IMR-90 (cell line): Measurements from ENCODE around the gene AP2B1. TPM values are rescaled to one million over a fixed set of nuclear protein-coding genes. Genes with fewer than 3 reads are reported as not detected.

Source experiments
- ATAC-seq: fragments of 200-7000 bp; cut with Tn5 transposase; 2 replicates; pipeline ENCODE4 v1.9.1; 2020; ENCODE audit warnings: low read depth, mild to moderate bottlenecking, moderate library complexity
- BruUV-seq: library from RNA; stranded (reverse); fragments of 400-500 nt; replicated peaks from 2 replicates; lab custom pipeline; 2021; lab: Mats Ljungman, UMichigan
- CTCF ChIA-PET: fragments of 300-600 bp; formaldehyde crosslinking; extraction: SDS; loops from one replicate; lab custom pipeline; 2021; ENCODE audit warnings: antibody characterized with exemption; lab: Yijun Ruan, JAX
- POLR2A ChIA-PET: fragments of 300-600 bp; sonication (Branson Sonifier 250); formaldehyde crosslinking; loops from one replicate; lab custom pipeline; 2022; ENCODE audit warnings: antibody characterized with exemption; ENCODE audit not compliant: unreplicated experiment; lab: Charles Lee
- DNase-seq: peaks from one replicate; pipeline ENCODE4 v3.0.0; 2013
- H2AFZ ChIP-seq: replicated peaks from 2 replicates; pipeline ENCODE3; 2013; ENCODE audit warnings: low read length, mild to moderate bottlenecking; ENCODE audit not compliant: poor library complexity
- H2AK5ac ChIP-seq: 2 replicates; pipeline ENCODE4 v1.6.1; 2013; ENCODE audit warnings: low read depth, low read length, inconsistent platforms
- H2AK9ac ChIP-seq: replicated peaks from 2 replicates; pipeline ENCODE3; 2013; ENCODE audit warnings: mild to moderate bottlenecking, low read depth, low read length, moderate library complexity; ENCODE audit not compliant: poor library complexity
- H2BK120ac ChIP-seq: 2 replicates; pipeline ENCODE4 v1.6.1; 2013; ENCODE audit warnings: low read depth, low read length, inconsistent platforms
- H2BK15ac ChIP-seq: 3 replicates; pipeline ENCODE4 v1.6.1; 2013; ENCODE audit warnings: low read depth, low read length, inconsistent platforms
- H2BK20ac ChIP-seq: 2 replicates; pipeline ENCODE4 v1.6.1; 2013; ENCODE audit warnings: low read depth, mild to moderate bottlenecking, inconsistent platforms, low read length, moderate library complexity
- H2BK5ac ChIP-seq: 2 replicates; pipeline ENCODE4 v1.6.1; 2013; ENCODE audit warnings: mild to moderate bottlenecking, low read depth, low read length, inconsistent platforms; ENCODE audit not compliant: poor library complexity, severe bottlenecking
- H3K14ac ChIP-seq: replicated peaks from 2 replicates; pipeline ENCODE4 v1.6.1; 2013; ENCODE audit warnings: low read depth, low read length, inconsistent platforms
- H3K18ac ChIP-seq: 2 replicates; pipeline ENCODE4 v1.6.1; 2013; ENCODE audit warnings: low read depth, low read length, control low read depth
- H3K23ac ChIP-seq: 2 replicates; pipeline ENCODE4 v1.6.1; 2013; ENCODE audit warnings: low read depth, low read length, inconsistent platforms
- H3K27ac ChIP-seq: 2 replicates; pipeline ENCODE4 v1.5.1; 2013; ENCODE audit warnings: mild to moderate bottlenecking, control low read depth, low read length; ENCODE audit not compliant: insufficient read depth
- H3K27me3 ChIP-seq: 2 replicates; pipeline ENCODE4 v1.6.1; 2013; ENCODE audit warnings: low read length; ENCODE audit not compliant: control insufficient read depth, insufficient read depth
- H3K36me3 ChIP-seq: 2 replicates; pipeline ENCODE4 v1.6.1; 2013; ENCODE audit warnings: low read length, mixed read lengths; ENCODE audit not compliant: control insufficient read depth, insufficient read depth
- H3K4ac ChIP-seq: 2 replicates; pipeline ENCODE4 v1.6.1; 2013; ENCODE audit warnings: low read depth, low read length, inconsistent platforms
- H3K4me1 ChIP-seq: 2 replicates; pipeline ENCODE4 v1.6.1; 2013; ENCODE audit warnings: low read length, mixed read lengths; ENCODE audit not compliant: control insufficient read depth, insufficient read depth
- H3K4me2 ChIP-seq: 2 replicates; pipeline ENCODE4 v1.6.1; 2013; ENCODE audit warnings: low read depth, mild to moderate bottlenecking, control low read depth, low read length, moderate library complexity
- H3K4me3 ChIP-seq: 2 replicates; pipeline ENCODE4 v1.5.1; 2013; ENCODE audit warnings: low read depth, mild to moderate bottlenecking, control low read depth, low read length, moderate library complexity; ENCODE audit not compliant: insufficient read depth
- H3K56ac ChIP-seq: 2 replicates; pipeline ENCODE4 v1.6.1; 2013; ENCODE audit warnings: low read length, inconsistent platforms; ENCODE audit not compliant: insufficient read depth; ENCODE audit errors: extremely low read depth
- H3K79me1 ChIP-seq, 2 experiments: 2 replicates each; pipeline ENCODE4 v1.6.1; 2013; ENCODE audit warnings: low read length in 2 of 2, inconsistent platforms in 1 of 2, low read depth in 1 of 2
- H3K9ac ChIP-seq: 2 replicates; pipeline ENCODE4 v1.6.1; 2013; ENCODE audit warnings: low read depth, low read length, control low read depth
- H3K9me1 ChIP-seq: 2 replicates; pipeline ENCODE4 v1.6.1; 2013; ENCODE audit warnings: low read length, inconsistent platforms; ENCODE audit not compliant: insufficient read depth
- H3K9me3 ChIP-seq: 2 replicates; pipeline ENCODE4 v1.6.1; 2013; ENCODE audit warnings: low read length; ENCODE audit not compliant: control insufficient read depth, insufficient read depth
- H4K20me1 ChIP-seq: 2 replicates; pipeline ENCODE4 v1.6.1; 2013; ENCODE audit warnings: low read length, inconsistent platforms; ENCODE audit not compliant: insufficient read depth
- H4K5ac ChIP-seq: 2 replicates; pipeline ENCODE4 v1.6.1; 2013; ENCODE audit warnings: mild to moderate bottlenecking, low read depth, low read length, control low read depth
- H4K8ac ChIP-seq, 2 experiments: 2 replicates each; pipeline ENCODE4 v1.6.1; 2013; ENCODE audit warnings: low read depth in 2 of 2, low read length in 2 of 2, control low read depth in 1 of 2, inconsistent platforms in 1 of 2
- H4K91ac ChIP-seq: 2 replicates; pipeline ENCODE4 v1.6.1; 2013; ENCODE audit warnings: low read depth, low read length, inconsistent platforms; ENCODE audit not compliant: insufficient read depth
- BHLHE40 ChIP-seq: fragments of 150-350 bp; IDR thresholded peaks from 2 replicates; pipeline ENCODE4 v1.6.1; 2016; ENCODE audit warnings: mild to moderate bottlenecking, low read depth, low read length
- CEBPB ChIP-seq: IDR thresholded peaks from 2 replicates; pipeline ENCODE4 v1.6.1; 2012; ENCODE audit warnings: low read depth, low read length, improper control_type of control experiment
- CHD1 ChIP-seq: IDR thresholded peaks from 2 replicates; pipeline ENCODE4 v1.6.1; 2012; ENCODE audit warnings: low read depth, low read length, improper control_type of control experiment
- CTCF ChIP-seq: conservative IDR thresholded peaks from 2 replicates; pipeline ENCODE4 v1.5.1; 2012; ENCODE audit warnings: mild to moderate bottlenecking, low read depth, low read length, improper control_type of control experiment
- ELK1 ChIP-seq: fragments of 150-350 bp; IDR thresholded peaks from 2 replicates; pipeline ENCODE4 v1.6.1; 2016; ENCODE audit warnings: low read depth, mild to moderate bottlenecking, low read length, moderate library complexity, borderline replicate concordance
- FOS ChIP-seq: fragments of 150-350 bp; IDR thresholded peaks from 2 replicates; pipeline ENCODE4 v1.6.1; 2016; ENCODE audit warnings: low read depth, low read length
- MAFK ChIP-seq: IDR thresholded peaks from 2 replicates; pipeline ENCODE4 v1.6.1; 2012; ENCODE audit warnings: low read depth, low read length, improper control_type of control experiment
- MAZ ChIP-seq: IDR thresholded peaks from 2 replicates; pipeline ENCODE4 v1.6.1; 2012; ENCODE audit warnings: low read depth, mild to moderate bottlenecking, low read length, improper control_type of control experiment, moderate library complexity, borderline replicate concordance
- MXI1 ChIP-seq: IDR thresholded peaks from 2 replicates; pipeline ENCODE4 v1.6.1; 2012; ENCODE audit warnings: low read depth, mild to moderate bottlenecking, low read length, moderate library complexity, borderline replicate concordance
- NFE2L2 ChIP-seq: fragments of 150-350 bp; IDR thresholded peaks from 2 replicates; pipeline ENCODE4 v1.6.1; 2016; ENCODE audit warnings: low read depth, mild to moderate bottlenecking, low read length
- POLR2A ChIP-seq: IDR thresholded peaks from 2 replicates; pipeline ENCODE4 v1.6.1; 2012; ENCODE audit warnings: mild to moderate bottlenecking, low read depth, low read length
- RAD21 ChIP-seq: IDR thresholded peaks from 2 replicates; pipeline ENCODE4 v1.6.1; 2012; ENCODE audit warnings: low read length, improper control_type of control experiment
- RCOR1 ChIP-seq: IDR thresholded peaks from 2 replicates; pipeline ENCODE4 v1.6.1; 2012; ENCODE audit warnings: mild to moderate bottlenecking, low read length, improper control_type of control experiment; ENCODE audit not compliant: insufficient replicate concordance
- RFX5 ChIP-seq: IDR thresholded peaks from 2 replicates; pipeline ENCODE4 v1.8.0; 2012; ENCODE audit warnings: low read depth, mild to moderate bottlenecking, low read length, moderate library complexity
- SMC3 ChIP-seq: fragments of 150-350 bp; IDR thresholded peaks from 2 replicates; pipeline ENCODE4 v1.6.1; 2016; ENCODE audit warnings: low read depth, mild to moderate bottlenecking, antibody characterized with exemption, low read length, moderate library complexity
- USF2 ChIP-seq: fragments of 150-350 bp; IDR thresholded peaks from 2 replicates; pipeline ENCODE4 v1.6.1; 2017; ENCODE audit warnings: mild to moderate bottlenecking, antibody characterized with exemption, low read length, low read depth
- WGBS, 2 experiments: methylation state at CpG; one replicate each; pipeline versions ENCODE4 v1.1.5 to v1.1.7; 2013; ENCODE audit warnings: missing lambda C conversion rate in 2 of 2; ENCODE audit not compliant: insufficient read length in 1 of 2; ENCODE audit errors: extremely low coverage in 2 of 2; 5-methylcytosine and 5-hydroxymethylcytosine counted together
- dilution Hi-C: fragments of 300-500 bp; cut with HindIII; formaldehyde crosslinking; loops from one replicate; pipeline ENCODE4 v1.14.3; 2018; ENCODE audit warnings: low sequenced_read_pairs; ENCODE audit not compliant: unreplicated experiment
- in situ Hi-C: fragments of 300-500 bp; cut with MboI; formaldehyde crosslinking; loops from 3 replicates; pipeline ENCODE4 v1.14.3; 2019; ENCODE audit warnings: low sequenced_read_pairs, inconsistent platforms, mixed read lengths
- intact Hi-C: fragments of 100-400 bp; cut with micrococcal nuclease; formaldehyde crosslinking; loops from 2 replicates; pipeline ENCODE4 v1.10.0; 2022
- polyA plus RNA-seq, 3 experiments: library from polyadenylated mRNA; depleted of rRNA; stranded (reverse); fragments of >200 nt; gene quantifications; 2 replicates each; pipeline ENCODE4 v1.2.3, GENCODE V29; 2012; ENCODE audit warnings: low replicate concordance in 1 of 3
- total RNA-seq: library from RNA; depleted of rRNA; stranded (reverse); fragments of >200 nt; gene quantifications from 2 replicates; pipeline ENCODE4 v1.2.3, GENCODE V29; 2012

Gene AP2B1
- total and polyA plus RNA-seq, 2 of the 4 experiments (the other 2 are of a cell fraction) = 102 to 125 TPM

- CTCF ChIA-PET = no interaction called here
- Histone ChIP-seq H3K79me1 (no peaks in the 10 kb centered on the region), H4K91ac (no peak overlapping the region), H3K4ac (no peak overlapping the region), H4K8ac (no peak overlapping the region), H3K9me1 (peaks cover 2% of the 10 kb centered on the region; the same call in 1 of the 2 replicates), H2BK15ac (no peak overlapping the region), H3K4me3 (no peak overlapping the region), H2BK5ac (no peak overlapping the region), H3K18ac (no peak overlapping the region), H3K4me1 (no peaks in the 10 kb centered on the region), H2AK9ac (no peak overlapping the region), H4K5ac (no peak overlapping the region), H2BK20ac (no peak overlapping the region), H3K27ac (no peak overlapping the region), H3K14ac (no peak overlapping the region), H2AFZ (no peak overlapping the region), H3K36me3 (no peaks in the 10 kb centered on the region), H4K20me1 (peaks cover 12% of the 10 kb centered on the region), H3K9me3 (no peaks in the 10 kb centered on the region), H3K4me2 (no peak overlapping the region), H3K27me3 (peaks cover 46% of the 10 kb centered on the region), H2AK5ac (no peak overlapping the region), H3K56ac (no peak overlapping the region), H3K9ac (no peak overlapping the region), H3K23ac (no peak overlapping the region), H2BK120ac (no peak overlapping the region)
- WGBS, 2 experiments = 38% methylated on average over 2 of the region's 7 CpGs; no CpG with 5 or more reads in 1 of the 2 experiments
- TF ChIP-seq NFE2L2 (no peak), POLR2A (no peak), MAFK (no peak), BHLHE40 (no peak), MXI1 (no peak), RCOR1 (no peak), RAD21 (no peak), MAZ (no peak), CEBPB (no peak), CHD1 (no peak), ELK1 (no peak), CTCF (no peak), RFX5 (no peak), SMC3 (no peak), USF2 (no peak), FOS (no peak)
- POLR2A ChIA-PET = no interaction called here
- intact Hi-C loops = loop anchor here (10.0 kb wide), 2 partner anchors 308 to 498 kb away; partner anchors contain the start of genes SLFN12 and SLFN5
- BruUV-seq = no TSS peak
- ATAC-seq (no peak), DNase-seq (no peak)
- in situ Hi-C loops = loop anchor here (25.0 kb wide), 1 partner anchor 381 kb away; the partner anchor contains the start of gene SLFN11
- dilution Hi-C loops = no loop called here
These were observed 155.9 kb downstream of the AP2B1 start for GRCh38 chr17:35742896-35743477.
